ENCODE data around the gene PCDHGA2.
A peak's percentile ranks its signal among the peaks of the same experiment; 100 is the strongest.
"Not testable (repeated sequence)": the region's sequence is repeated elsewhere in the genome, so short reads cannot be mapped to it uniquely, and the experiment has no call there.

PCDHGA2 gene

DNA sequence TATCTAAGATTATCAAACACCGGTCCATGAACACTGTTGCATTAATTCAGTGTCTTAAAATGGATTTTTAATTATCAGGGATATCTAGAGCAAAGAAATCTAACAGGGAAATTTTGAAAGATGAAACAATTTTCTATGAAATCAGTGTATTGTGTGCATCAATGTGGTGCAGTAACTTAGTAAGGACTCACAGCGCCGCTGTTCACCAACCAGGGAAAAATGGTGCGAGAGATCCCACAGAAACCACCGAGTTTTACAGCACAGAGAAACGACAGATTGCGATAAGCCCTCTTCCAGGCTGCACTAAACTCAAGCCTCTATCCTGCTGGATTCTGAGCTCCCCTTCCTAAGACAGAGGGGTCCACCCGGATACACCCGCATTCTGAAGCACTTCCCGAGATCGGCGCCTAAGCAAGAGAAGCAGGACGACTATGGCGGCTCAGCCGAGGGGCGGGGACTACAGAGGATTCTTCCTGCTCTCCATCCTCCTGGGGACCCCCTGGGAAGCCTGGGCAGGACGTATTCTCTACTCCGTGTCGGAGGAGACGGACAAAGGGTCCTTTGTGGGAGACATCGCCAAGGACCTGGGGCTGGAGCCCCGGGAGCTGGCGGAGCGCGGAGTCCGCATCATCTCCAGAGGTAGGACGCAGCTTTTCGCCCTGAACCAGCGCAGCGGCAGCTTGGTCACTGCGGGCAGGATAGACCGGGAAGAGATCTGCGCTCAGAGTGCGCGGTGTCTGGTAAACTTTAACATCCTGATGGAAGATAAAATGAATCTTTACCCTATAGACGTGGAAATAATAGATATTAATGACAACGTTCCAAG, 44.1 kb downstream of the PCDHGA2 start, which contains the start of gene PCDHGA7:
Gene PCDHGA7 (plus strand): TSS at position 274 of the 826 bp plus-strand sequence. CDS start 158 bp downstream, at position 432.
- peaks cover 0 to 4% of the 10 kb centered on the region in 2 donors for H3K4me1 Mint-ChIP-seq
- peaks cover 7 to 8% of the 10 kb centered on the region in 2 donors for H3K9me3 Mint-ChIP-seq
- DNase-seq (no peak), ATAC-seq (replicated peaks) (no peak)
- H3K4me3 Mint-ChIP-seq = peak within 1 kb of the TSS; percentile 70 to 81
- H3K27ac Mint-ChIP-seq = peak within 1 kb of the TSS; percentile 14
- peaks cover 4 to 5% of the 10 kb centered on the region in 2 donors for H3K36me3 Mint-ChIP-seq
- H3K27me3 Mint-ChIP-seq = peaks cover 57 to 69% of the 10 kb centered on the region in 2 donors

DNA sequence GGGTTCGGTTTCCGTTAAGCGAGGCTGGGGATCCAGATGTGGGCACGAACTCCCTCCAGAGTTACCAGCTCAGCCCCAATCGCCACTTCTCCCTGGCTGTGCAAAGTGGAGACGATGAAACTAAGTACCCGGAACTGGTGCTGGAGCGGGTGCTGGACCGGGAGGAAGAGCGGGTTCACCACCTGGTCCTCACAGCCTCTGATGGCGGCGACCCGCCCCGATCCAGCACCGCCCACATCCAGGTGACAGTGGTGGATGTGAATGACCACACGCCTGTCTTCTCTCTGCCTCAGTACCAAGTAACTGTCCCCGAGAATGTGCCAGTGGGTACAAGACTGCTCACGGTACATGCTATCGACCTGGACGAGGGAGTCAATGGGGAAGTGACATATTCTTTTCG, 44.8 kb downstream of the PCDHGA2 start:
- no peak overlapping the region for H3K27ac Mint-ChIP-seq
- peaks cover 8 to 9% of the 10 kb centered on the region in 2 donors for H3K9me3 Mint-ChIP-seq
- H3K27me3 Mint-ChIP-seq = peaks cover 58 to 71% of the 10 kb centered on the region in 2 donors
- peak overlapping the region in 1 of 2 donors; percentile 81 for H3K4me3 Mint-ChIP-seq
- DNase-seq (no peak), ATAC-seq (replicated peaks) (no peak)
- H3K36me3 Mint-ChIP-seq = peaks cover 4 to 6% of the 10 kb centered on the region in 2 donors
- H3K4me1 Mint-ChIP-seq = peaks cover 0 to 4% of the 10 kb centered on the region in 2 donors

DNA sequence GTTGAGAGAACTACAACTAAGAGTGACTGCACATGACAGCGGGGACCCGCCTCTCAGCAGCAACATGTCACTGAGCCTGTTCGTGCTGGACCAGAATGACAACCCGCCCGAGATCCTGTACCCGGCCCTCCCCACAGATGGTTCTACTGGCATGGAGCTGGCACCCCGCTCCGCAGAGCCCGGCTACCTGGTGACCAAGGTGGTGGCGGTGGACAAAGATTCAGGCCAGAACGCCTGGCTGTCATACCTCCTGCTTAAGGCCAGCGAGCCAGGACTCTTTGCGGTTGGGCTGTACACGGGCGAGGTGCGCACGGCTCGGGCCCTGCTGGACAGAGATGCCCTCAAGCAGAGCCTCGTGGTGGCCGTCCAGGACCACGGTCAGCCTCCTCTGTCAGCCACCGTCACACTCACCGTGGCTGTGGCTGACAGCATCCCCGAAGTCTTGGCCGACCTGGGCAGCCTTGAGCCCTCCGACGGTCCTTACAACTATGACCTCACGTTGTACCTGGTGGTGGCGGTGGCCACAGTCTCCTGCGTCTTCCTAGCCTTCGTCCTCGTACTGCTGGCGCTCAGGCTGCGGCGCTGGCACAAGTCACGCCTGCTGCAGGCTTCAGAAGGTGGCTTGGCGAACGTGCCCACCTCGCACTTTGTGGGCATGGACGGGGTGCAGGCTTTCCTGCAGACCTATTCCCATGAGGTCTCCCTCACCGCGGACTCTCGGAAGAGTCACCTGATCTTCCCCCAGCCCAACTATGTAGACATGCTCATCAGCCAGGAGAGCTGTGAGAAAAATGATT, 46.1 kb downstream of the PCDHGA2 start:
- DNase-seq (no peak), ATAC-seq (replicated peaks) (no peak)
- no peak overlapping the region for H3K27ac Mint-ChIP-seq
- H3K4me3 Mint-ChIP-seq = no peak overlapping the region
- peaks cover 0 to 4% of the 10 kb centered on the region in 2 donors for H3K4me1 Mint-ChIP-seq
- peaks cover 9 to 10% of the 10 kb centered on the region in 2 donors for H3K36me3 Mint-ChIP-seq
- H3K27me3 Mint-ChIP-seq = peaks cover 71 to 79% of the 10 kb centered on the region in 2 donors
- peaks cover 9 to 10% of the 10 kb centered on the region in 2 donors for H3K9me3 Mint-ChIP-seq

DNA sequence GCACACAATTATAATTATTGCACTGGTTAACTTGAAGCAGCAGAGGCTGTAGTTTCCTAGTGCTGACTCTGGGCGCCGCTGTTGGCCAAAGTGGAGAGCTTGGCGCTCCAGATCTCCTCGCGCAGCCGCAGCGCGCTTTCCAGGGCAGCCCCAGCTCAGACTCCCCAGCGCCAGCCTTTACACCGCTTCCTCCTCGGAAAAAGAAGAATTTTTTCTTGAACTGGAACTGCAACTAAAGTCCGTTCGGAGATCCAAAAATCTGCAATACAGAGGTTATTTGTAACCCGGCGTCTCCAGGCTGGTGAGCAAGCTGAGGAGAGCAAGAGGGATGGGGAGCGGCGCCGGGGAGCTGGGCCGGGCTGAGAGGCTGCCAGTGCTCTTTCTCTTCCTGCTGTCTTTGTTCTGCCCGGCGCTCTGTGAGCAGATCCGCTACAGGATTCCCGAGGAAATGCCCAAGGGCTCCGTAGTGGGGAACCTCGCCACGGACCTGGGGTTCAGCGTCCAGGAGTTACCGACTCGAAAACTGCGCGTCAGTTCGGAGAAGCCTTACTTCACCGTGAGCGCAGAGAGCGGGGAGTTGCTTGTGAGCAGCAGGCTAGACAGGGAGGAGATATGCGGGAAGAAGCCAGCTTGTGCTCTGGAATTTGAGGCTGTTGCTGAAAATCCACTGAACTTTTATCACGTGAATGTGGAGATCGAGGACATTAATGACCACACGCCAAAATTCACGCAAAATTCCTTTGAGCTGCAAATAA, 49.2 kb downstream of the PCDHGA2 start, which contains the start of gene PCDHGB4:
Gene PCDHGB4 (plus strand): TSS at position 142 of the 755 bp plus-strand sequence. CDS start 187 bp downstream, at position 329.
- H3K27me3 Mint-ChIP-seq = peaks cover 70 to 85% of the 10 kb centered on the region in 2 donors
- H3K27ac Mint-ChIP-seq, DNase-seq, H3K4me1 Mint-ChIP-seq: not testable (repeated sequence)
- H3K4me3 Mint-ChIP-seq = peak within 1 kb of the TSS; percentile 57 to 68
- H3K36me3 Mint-ChIP-seq = peaks cover 11 to 19% of the 10 kb centered on the region in 2 donors
- peak in 1 of 2 donors; percentile 34 for ATAC-seq (replicated peaks)
- peaks cover 17 to 19% of the 10 kb centered on the region in 2 donors for H3K9me3 Mint-ChIP-seq

GRCh38 chr5:141388661-141389060, 50.1 kb downstream of the PCDHGA2 start:
- peaks cover 19 to 20% of the 10 kb centered on the region in 2 donors for H3K9me3 Mint-ChIP-seq
- H3K27me3 Mint-ChIP-seq = peaks cover 67 to 84% of the 10 kb centered on the region in 2 donors
- peaks cover 0 to 5% of the 10 kb centered on the region in 2 donors for H3K4me1 Mint-ChIP-seq
- peaks cover 9 to 17% of the 10 kb centered on the region in 2 donors for H3K36me3 Mint-ChIP-seq
- H3K27ac Mint-ChIP-seq = no peak overlapping the region
- ATAC-seq (replicated peaks) (no peak), DNase-seq (no peak)
- H3K4me3 Mint-ChIP-seq = no peak overlapping the region

- peaks cover 67 to 83% of the 10 kb centered on the region in 2 donors for H3K27me3 Mint-ChIP-seq
- no peak overlapping the region for H3K4me3 Mint-ChIP-seq
Measured at GRCh38 chr5:141389153-141390042, 50.8 kb downstream of the PCDHGA2 start.

DNA sequence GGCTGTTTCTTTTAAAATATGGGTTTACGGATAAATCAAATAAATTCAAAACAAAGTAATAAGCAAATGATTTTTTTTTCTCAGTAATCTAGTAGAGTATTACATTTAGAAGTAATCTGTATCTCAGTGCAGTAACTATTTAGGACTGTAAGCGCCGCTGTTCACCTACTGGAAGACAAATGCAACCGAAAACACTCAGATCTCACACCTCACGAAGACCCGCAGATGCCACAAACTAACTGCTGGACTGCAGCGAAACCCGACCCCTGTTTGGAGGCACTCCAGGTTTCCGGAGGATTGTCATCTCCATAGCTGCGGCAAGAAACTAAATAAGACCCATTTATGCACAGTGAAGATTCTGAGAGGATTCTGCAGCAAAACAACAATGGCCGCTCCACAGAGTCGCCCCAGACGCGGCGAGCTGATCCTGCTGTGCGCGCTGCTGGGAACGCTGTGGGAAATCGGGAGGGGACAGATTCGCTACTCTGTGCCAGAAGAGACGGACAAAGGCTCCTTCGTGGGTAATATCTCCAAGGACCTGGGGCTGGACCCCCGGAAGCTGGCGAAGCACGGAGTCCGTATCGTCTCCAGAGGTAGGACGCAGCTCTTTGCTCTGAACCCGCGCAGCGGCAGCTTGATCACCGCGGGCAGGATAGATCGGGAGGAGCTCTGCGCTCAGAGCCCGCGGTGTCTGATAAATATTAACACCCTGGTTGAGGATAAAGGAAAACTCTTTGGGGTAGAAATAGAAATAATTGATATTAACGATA, 54.1 kb downstream of the PCDHGA2 start, which contains the start of gene PCDHGA8:
Gene PCDHGA8 (plus strand): TSS at position 205 of the 770 bp plus-strand sequence. CDS start 181 bp downstream, at position 386.
- DNase-seq (no peak), ATAC-seq (replicated peaks) (no peak)
- Mint-ChIP-seq H3K9me3 (peaks cover 20 to 22% of the 10 kb centered on the region in 2 donors), H3K27ac (peak within 1 kb of the TSS; percentile 73), H3K36me3 (peaks cover 16 to 20% of the 10 kb centered on the region in 2 donors), H3K4me1 (peaks cover 0 to 5% of the 10 kb centered on the region in 2 donors), H3K27me3 (peaks cover 62 to 75% of the 10 kb centered on the region in 2 donors), H3K4me3 (peak within 1 kb of the TSS; percentile 2 to 47)

More at GRCh38 chr5:141389153-141390042, 50.8 kb downstream of the PCDHGA2 start:
- H3K27ac Mint-ChIP-seq = peak overlapping the region; percentile 52
- DNase-seq (no peak), ATAC-seq (replicated peaks) (no peak)
- H3K36me3 Mint-ChIP-seq = peaks cover 13 to 17% of the 10 kb centered on the region in 2 donors
- H3K4me1 Mint-ChIP-seq = peaks cover 0 to 5% of the 10 kb centered on the region in 2 donors
- H3K9me3 Mint-ChIP-seq = peaks cover 23 to 25% of the 10 kb centered on the region in 2 donors

Data from stimulated activated naive B cell treated with anti-CD40 and anti-IgM and Interleukin-4, amounts not matched to agents 10 μg/mL and 1 μg/mL and 100 μg/mL, for 72 hours (primary cell).